NCI-H524 treated with DMSO at 0.1 percent for 48 hours (cell line): ENCODE results near the gene SNX15.

ENCODE experiments used
- DNase-seq: peaks from one replicate; lab custom pipeline; 2025; lab: John Stamatoyannopoulos, UW

Gene SNX15

GRCh38 chr11:65056999-65057398 lies 29.8 kb downstream of the SNX15 start:
- DNase-seq, result no peak

GRCh38 chr11:65057526-65057925 lies 30.3 kb downstream of the SNX15 start:
- DNase-seq, result no peak

- DNase-seq, result no peak
Measured at GRCh38 chr11:65058012-65058411, 30.8 kb downstream of the SNX15 start.

GRCh38 chr11:65058419-65059054 lies 31.3 kb downstream of the SNX15 start, which contains the start of gene NAALADL1:
Gene NAALADL1 (minus strand): TSS chr11:65058553. CDS start chr11:65058521, 32 bp downstream.
- no peak for DNase-seq

- no peak for DNase-seq
Measured at GRCh38 chr11:65059523-65059922, 32.3 kb downstream of the SNX15 start.

- DNase-seq, result no peak
Measured at GRCh38 chr11:65059959-65060824, 33.0 kb downstream of the SNX15 start.

GRCh38 chr11:65060913-65061408 lies 33.7 kb downstream of the SNX15 start:
- no peak for DNase-seq

GRCh38 chr11:65063532-65063931 lies 36.3 kb downstream of the SNX15 start:
- DNase-seq, result no peak

- no peak for DNase-seq
Measured at GRCh38 chr11:65064847-65065240, 37.6 kb downstream of the SNX15 start.

GRCh38 chr11:65065851-65066250 lies 38.6 kb downstream of the SNX15 start:
- no peak for DNase-seq

- no peak for DNase-seq
Measured at GRCh38 chr11:65066315-65066714, 39.1 kb downstream of the SNX15 start.

- no peak for DNase-seq
Measured at GRCh38 chr11:65066805-65067291, 39.6 kb downstream of the SNX15 start.

GRCh38 chr11:65067446-65067845 lies 40.2 kb downstream of the SNX15 start:
- DNase-seq, result no peak

- no peak for DNase-seq
Measured at GRCh38 chr11:65069217-65069616, 42.0 kb downstream of the SNX15 start.

GRCh38 chr11:65071907-65072630 lies 44.8 kb downstream of the SNX15 start:
- no peak for DNase-seq

- DNase-seq, result no peak
Measured at GRCh38 chr11:65072631-65072966, 45.4 kb downstream of the SNX15 start.

- peak; percentile 16 for DNase-seq
Measured at GRCh38 chr11:65077451-65077850, 50.2 kb downstream of the SNX15 start.

GRCh38 chr11:65078151-65078550 lies 50.9 kb downstream of the SNX15 start:
- no peak for DNase-seq

- no peak for DNase-seq
Measured at GRCh38 chr11:65078786-65079342, 51.6 kb downstream of the SNX15 start.

- no peak for DNase-seq
Measured at GRCh38 chr11:65083134-65083833, 56.0 kb downstream of the SNX15 start.

GRCh38 chr11:65083834-65084597 lies 56.8 kb downstream of the SNX15 start, which contains the start of the genes CDCA5 and ZFPL1:
Gene CDCA5 (minus strand): TSS chr11:65084040. CDS start chr11:65083978, 62 bp downstream.
Gene ZFPL1 (plus strand): TSS chr11:65084222. CDS start chr11:65084699, 477 bp downstream.
- DNase-seq, result peak; percentile 63
